Measurements from ENCODE around the gene SYT5.
A peak's percentile ranks its signal among the peaks of the same experiment; 100 is the strongest.
"Not testable (repeated sequence)": the region's sequence is repeated elsewhere in the genome, so short reads cannot be mapped to it uniquely, and the experiment has no call there.

SYT5 gene

DNA sequence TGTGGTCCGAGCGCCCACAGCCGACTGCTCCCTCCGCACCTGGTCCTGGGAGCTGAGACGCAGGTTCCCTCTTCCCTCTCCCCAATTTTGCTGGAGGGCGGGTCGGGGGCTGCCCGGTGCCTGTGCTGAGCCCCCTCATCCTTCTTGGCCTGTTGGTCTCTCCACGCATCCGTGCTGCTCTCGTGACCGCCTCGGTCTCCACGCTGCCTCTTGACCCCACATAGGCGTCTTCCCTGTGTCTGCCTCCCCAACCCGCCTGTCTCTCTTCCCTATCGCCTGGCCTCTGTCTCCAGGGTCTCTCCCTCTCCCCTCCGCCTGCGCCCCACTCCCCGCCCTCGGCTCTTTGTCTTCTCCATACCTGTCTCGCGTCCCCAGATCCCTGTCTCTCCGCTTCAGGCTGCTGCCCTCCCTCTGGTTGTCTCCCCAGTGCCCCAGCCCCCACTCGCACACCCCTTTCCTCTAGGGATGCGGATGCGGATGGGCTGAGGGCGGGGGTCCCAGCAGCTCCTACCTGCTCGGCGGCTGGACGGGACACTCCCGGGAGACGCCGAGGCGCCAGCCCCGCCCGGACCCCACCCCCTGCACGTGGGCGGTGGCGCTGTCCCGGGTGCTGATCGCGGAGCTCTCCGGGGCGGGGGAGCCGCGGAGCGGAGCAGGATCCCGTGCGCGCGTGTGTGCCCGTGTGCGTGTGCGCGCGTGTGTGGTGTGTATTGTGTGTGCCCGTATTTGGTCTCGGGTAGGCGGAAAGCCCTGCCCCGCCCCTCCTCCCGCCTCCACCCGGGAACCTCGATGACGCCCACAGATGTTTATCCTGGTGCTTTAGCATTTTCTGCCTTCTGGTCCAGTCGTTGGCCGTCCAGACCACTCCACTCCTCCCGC lies at the start of gene SYT5:
SYT5 (minus strand) TSS at position 684 of the 879 bp plus-strand sequence. CDS start 1,248 bp downstream, outside the sequence.
- peak; percentile 18 for DNase-seq

DNA sequence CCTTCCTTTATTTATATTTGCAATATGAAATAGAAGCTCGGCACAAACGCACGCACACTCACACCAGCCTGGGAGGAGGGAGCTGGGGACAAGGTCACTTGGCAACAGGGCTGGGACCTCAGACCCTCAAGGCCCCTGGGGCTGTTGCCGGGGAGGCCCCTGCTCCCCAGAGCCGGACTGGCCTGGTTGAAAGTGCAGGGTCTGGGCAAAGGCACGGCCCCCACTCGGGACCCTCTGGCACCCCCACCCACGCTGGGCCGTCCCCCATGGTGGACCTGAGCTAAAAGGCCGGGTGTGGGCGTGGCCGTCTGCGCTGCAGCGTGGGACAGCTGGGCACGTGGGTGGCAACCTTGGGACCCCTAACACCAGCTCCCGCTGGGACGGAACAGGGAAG lies 49.7 kb upstream of the SYT5 start:
- DNase-seq: no peak

DNA sequence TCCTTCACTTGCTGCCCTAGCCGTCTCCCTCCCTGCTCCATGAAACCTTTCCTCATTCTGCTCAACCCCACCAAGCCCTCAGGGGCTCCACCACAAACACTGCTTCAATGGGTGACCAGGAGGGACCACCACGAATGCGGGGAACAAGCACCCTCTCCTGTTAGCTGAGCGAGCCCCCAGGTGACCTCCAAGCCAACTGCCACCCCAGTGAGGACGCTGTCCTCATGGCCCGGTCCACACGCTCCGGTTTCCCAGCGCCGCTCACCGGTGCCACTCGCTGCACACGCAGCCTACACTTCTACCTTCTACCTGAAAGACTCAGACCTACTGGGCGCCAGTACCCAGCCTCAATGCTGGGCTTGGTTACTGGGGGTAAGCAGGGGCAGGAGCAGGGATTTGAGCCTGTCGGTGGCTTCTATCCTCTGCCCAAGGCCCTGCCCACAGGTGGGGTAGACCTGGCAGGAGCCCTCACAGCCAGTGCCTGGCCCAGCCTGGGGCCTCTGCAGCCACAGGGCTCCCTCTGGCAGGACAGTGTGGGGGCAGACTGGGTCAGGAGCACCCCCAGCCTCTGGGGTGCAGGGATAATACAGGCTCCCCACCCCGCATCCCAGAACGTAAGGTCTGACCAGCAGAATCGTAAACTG lies 49.2 kb upstream of the SYT5 start:
- no peak for DNase-seq

DNA sequence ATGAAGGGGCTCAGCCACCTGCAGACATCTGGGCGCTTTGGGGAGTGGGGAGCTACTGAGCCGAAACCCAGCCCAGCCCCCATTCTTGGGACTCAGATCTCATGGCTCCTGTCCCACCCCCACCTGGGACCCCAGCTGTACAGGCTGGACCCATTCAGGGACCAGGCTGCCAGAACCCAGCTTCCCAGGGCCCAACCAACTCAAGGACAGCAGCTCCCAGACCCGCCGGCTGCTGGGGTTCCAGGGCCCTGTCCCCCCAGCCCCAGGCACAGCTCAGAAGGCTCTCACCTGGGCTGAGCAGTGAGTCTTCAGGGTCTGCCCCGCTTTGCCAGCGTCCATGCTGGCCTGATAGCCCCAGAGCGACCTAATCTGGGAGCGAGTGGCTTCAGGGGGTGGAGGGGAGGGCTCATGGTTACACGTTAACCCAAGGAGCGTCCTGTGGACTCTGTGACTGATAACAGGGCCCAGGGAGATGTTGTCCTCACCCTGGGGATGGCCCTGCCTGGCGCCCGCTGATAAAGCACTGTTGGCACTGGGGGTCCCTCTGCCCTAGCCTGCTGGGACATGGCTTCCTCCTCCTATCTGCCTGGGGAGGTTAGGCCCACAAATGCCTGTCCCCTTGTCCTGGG lies 48.4 kb upstream of the SYT5 start, which contains the start of gene TMEM86B:
TMEM86B (minus strand) TSS at position 361 of the 629 bp plus-strand sequence; CDS start at position 339, 22 bp downstream.
- DNase-seq: no peak

DNA sequence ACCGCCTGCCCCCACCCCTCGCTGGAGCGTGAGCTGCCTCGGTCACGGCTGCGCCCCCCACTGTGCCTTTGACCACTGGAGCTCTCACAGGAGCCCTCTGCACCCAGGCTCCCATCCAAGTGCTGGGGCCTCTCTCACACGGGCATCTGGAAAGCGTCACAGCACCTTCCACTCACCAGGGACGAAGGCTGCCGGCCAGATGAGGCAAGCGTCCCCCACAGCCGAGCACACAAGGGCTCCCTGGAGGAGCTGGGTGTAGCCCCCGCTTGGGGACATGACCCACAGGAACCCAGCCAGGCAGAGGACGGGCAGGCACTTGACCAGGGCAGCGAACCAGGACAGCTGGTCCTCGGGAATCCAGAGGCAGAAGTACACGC lies 47.9 kb upstream of the SYT5 start:
- no peak for DNase-seq

DNA sequence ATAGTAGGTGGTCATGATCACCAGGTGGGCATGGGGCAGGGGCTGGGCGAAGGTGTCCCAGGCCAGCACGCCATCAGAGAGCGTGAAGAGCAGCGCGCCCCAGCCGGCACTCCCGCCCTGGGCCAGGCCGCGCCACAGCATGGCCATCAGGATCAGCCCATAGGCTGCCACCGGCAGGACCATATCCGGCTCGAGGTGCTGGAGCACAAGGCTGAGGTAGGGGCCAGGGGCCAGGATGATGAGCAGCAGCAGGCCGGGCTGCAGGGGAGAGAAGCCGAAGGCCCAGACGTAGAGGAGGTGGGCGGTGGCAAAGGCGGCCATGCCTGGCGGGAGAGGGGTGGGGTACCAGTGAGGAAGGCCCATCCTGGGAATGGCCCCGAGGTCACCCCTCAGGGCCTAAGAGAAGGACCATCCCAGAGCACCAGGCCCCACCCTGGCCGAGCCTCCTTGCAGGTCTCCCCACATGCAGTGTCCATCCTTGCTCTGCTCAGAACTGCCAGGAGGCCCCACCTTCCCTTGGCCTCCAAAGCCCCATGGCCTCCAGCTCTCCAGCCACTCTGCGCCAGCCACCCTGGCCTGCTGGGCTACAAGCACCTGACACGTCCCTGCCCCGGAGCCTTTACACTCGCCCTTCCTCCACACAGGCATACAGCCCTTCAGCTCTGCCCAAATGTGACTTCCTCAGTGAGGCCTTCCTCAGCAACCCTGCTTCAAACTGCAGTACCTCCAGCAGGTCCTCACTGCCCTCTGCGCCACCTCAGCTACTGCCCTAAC lies 47.3 kb upstream of the SYT5 start:
- no peak for DNase-seq

DNA sequence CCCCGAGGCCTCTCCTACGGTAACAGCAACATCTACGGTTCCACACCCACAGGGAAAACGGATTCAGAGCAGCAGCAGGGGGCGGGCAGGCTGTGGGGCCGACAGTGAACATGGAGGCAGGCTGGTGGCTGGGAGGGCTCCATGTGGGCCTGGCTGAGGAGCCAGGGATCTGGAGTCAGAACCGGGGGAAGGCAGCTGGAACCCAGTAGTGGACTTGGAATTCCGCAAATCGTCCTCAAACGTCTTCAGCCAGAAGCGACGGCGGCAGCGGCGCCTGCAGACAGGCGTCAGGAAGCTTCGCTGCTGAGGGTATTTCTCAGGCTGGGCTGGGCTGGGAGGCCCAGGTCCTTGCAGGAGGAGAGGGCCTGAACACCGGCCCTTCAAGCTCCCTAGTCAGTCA lies 46.7 kb upstream of the SYT5 start:
- DNase-seq: no peak

DNA sequence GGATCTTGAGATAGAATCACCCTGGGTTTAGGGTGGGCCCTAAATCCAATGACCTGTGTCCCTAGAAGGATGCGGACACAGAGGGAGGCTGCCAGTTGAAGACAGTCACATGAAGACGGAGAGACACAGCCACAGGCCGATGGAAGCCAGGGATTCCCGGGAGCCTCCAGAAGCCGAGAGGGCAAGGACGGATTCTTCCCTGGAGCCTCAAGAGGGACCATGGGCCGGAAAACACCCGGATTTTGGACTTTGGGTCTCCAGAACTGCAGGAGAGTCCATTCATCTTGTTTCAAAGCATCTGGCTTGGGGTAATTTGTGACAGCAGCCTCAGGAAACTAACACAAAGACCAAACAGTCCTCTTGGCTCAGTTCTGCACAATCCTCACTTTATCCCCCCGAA lies 46.2 kb upstream of the SYT5 start:
- no peak for DNase-seq

DNA sequence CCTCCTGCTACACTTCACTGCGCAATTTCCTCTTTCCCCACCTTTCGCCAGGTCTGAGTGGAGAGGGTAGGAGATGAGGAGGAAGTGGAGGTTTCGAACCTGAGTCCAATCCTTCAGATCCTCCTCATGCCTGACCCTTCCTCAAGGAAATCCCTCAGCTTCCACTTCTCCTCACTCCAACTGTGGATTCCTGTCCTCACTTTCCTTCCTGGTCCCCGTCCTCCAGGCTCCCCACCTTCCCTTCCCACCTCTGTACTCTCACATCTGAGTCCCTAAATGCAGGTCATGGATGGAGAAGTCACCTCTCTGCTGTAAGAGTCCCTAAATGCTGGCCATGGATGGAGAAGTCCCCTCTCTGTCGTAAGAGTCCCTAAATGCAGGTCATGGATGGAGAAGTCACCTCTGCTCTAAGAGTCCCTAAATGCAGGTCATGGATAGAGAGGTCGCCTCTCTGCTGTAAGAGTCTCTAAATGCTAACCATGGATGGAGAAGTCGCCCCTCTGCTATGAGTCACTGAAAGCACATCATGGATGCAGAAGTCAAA lies 45.4 kb upstream of the SYT5 start:
- no peak for DNase-seq

DNA sequence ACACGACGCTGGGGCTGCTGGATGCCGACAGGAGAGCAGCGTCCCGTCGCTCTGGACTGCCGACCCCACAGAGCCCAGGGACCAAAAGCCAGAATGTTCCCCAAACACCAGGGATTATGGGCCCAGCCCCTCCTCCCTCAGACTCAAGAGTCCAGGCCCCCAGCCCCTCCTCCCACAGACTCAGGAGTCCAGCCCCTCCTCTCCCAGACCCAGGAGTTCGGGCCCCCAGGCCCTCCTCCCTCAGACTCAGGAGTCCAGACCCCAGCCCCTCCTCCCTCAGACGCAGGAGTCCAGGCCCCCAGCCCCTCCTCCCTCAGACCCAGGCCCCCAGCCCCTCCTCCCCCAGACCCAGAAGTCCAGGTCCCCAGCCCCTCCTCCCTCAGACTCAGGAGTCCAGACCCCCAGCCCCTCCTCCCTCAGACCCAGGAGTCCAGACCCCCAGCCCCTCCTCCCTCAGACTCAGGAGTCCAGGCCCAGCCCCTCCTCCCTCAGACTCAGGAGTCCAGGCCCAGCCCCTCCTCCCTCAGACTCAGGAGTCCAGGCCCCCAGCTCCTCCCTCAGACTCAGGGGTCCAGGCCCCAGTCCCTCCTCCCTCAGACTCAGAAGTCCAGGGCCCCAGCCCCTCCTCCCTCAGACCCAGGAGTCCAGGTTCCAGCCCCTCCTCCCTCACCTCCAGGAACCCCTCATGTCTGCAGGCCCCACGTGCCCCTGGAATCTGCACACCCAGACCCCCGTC lies 44.8 kb upstream of the SYT5 start:
- DNase-seq: not testable (repeated sequence)

DNA sequence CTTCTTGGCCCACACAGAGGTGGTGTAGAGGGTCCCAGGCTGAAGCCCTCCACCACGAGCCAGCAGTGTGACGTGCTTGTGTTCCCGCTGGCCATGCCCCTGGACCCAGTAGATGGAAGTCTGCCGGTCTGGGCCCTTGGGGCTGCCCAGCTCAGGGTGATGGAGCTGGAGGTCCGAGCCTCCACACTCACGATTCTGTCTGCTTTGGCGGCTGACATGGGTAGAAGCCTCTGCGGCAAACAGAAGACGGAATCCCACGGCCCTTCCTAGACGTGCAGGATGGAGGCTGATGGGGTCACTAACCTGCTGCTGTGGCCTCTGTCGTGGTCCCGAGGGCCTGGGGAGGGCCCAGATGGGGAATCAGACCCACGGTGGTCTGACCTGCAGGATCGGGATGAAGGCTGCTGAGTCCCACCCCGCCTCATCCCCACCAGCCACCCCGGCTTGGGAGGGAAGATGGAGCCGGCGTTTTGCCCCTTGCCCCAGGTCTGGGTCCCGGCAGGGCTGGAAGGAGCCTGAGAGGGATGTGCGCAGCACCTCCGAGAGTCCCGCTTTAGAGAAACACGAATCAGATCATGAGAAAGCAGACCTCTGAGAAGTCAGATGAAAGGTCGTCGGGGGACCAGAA lies 44.1 kb upstream of the SYT5 start:
- no peak for DNase-seq

DNA sequence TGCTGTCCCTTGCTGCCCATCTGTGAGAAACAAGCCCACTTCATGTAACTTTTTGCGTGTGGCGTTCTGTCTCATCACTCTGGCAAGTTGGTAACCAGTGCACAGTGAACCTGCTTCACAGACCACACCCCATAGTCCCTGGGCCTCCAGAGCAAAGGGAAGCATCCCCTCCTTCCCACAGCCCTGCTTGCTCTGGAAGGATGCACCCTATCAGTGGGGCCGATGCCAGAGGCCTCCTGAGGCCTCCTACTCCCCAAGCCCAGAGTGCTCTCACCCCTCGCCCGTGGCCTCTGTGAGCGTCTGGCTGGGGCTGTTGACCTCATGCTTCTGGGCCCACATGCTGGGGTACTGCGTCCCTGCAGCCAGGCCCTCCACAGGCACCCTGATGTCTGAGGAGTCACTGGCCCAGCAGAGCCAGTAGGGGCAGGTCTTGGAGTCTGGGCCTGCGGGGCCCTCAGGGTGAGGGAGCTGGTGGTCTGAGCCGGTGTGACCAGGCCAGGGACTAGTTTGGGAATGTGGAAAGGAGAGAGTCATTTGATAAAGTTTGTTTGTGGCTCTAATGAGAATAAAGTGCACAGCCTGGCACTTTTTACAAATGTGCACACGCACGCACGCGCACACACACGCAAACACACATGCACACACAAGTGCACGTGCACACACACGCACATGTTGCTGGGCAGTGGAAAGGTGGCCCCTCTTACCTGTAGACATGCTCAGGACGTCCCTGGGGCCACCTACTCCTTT lies 43.4 kb upstream of the SYT5 start:
- DNase-seq: no peak

DNA sequence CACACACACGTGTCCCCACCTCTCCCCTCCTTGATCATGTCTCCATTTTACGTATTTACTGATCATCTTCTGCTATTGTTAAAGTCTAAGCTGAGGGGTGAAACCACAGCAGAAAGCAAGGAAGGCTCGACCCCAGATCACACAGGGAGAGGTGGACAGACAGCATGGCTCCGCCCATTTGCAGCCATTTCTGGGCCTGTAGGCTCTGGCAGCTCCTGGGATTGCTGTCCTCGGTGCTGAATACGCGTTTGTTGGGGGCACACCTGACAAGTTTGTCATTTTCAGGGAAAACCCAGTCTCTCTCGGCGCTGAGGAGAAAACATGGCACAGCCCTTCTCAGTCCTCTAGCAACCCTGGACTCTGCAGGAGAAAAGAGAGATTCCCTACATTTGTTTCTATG lies 40.4 kb upstream of the SYT5 start:
- no peak for DNase-seq

DNA sequence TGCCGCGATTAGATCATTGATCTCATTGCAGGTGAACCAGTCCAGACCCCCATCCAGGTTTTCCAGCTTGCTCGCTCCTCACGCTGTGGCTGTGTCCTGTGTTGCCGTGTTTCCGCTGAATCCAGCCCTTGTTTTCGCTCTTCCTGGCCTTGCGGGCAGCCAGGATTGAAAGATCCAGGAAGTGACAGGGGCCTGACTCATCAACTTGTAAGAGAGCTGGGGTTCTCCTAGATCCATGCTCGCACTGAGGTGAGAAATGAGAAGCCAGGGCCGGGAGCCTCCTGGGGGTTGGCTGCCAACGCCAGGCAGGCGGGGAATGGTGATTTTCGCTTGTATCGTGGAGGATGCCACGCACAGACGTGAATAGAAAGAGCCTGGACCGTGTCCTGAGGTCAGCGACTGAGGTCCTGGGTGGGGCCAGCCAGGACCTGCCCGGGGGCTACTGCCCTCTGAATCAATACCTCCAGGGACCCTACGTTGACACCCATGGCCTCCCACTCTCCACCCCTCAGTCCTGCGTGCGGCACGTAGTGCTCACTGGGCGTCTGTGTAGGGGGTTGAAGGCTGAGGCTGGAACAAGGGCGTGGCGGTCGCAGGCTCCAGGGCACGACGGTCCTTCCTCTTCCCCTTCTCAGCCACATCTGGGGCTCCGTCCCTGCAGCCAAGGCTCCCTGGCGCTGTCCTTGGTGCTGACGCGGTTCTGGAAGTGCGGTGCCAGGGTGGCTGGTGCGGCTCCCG lies 36.5 kb upstream of the SYT5 start:
- peak; percentile 93 for DNase-seq

DNA sequence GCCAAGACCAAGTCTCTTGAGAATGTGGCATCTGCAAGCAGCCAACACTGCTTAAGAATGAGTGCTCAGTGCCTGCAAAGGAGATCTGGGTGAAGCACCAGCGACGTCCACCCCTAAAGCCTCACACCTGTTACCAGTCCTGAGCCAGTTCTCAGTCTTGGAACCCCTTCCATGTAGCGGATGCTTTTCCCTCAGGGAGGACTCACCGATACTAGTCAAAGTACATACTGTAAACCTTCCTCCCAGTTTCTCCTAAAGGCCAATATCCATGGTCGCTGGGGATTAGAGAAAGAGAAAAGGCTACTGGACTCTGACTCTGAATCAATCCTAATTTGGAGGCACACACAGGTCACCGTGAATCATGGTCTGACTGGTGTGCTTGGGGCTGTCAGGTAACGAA lies 33.5 kb upstream of the SYT5 start:
- no peak for DNase-seq

DNA sequence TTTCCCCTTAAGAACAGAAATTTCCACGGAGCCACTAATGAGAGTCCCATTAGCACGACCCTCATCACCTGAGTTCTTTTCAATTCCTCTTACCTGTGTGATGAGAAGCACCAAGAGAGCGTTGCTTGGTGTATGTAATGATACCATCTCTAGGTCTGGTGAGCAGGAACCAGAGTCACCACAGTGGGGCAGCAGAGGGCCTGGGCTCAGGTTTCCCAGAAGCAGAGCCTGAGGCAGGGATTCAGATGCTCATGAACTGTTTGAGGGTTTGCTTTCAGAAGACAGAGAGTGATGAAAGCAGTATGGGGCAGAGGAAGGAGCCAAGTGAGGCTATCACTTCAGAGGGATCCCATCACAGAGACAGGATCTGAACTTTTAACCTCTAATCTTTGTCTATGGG lies 32.4 kb upstream of the SYT5 start:
- DNase-seq: no peak

DNA sequence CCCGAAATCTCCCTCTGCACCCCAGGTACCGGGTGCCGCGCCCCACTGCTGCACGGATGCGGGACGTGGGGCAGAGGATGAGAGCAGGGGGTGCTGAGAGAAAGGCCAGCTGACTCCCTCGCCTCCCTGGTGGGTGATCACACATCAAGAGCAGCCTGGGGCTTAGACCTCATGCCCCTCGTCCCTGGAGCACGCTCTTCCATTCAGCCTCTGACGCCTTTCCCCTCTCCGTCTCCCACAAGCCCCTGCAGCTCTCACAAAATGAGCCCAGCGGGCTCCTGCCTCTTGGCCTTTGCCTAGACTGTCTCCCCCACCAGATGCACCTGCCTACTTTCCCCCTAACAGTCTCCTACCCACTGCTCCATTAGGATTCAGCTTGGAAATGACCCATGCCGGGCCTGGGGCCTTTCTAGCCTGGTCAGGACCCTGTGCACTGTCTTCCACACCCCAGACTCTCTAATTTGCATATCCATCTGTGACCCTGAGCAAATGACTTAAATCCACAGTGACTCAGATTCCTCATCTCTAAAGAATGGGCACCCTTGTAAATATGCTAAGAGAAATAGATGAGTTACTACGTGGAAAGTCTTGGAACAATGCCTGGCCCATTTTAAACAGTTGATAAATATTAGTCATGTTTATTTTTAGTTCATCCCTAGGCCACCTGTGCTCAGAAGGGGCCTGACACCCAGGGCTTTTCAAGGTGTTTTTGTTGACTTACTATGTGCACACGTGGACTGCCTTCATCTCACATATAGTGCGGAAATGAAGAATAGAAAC lies 29.8 kb upstream of the SYT5 start:
- no peak for DNase-seq

DNA sequence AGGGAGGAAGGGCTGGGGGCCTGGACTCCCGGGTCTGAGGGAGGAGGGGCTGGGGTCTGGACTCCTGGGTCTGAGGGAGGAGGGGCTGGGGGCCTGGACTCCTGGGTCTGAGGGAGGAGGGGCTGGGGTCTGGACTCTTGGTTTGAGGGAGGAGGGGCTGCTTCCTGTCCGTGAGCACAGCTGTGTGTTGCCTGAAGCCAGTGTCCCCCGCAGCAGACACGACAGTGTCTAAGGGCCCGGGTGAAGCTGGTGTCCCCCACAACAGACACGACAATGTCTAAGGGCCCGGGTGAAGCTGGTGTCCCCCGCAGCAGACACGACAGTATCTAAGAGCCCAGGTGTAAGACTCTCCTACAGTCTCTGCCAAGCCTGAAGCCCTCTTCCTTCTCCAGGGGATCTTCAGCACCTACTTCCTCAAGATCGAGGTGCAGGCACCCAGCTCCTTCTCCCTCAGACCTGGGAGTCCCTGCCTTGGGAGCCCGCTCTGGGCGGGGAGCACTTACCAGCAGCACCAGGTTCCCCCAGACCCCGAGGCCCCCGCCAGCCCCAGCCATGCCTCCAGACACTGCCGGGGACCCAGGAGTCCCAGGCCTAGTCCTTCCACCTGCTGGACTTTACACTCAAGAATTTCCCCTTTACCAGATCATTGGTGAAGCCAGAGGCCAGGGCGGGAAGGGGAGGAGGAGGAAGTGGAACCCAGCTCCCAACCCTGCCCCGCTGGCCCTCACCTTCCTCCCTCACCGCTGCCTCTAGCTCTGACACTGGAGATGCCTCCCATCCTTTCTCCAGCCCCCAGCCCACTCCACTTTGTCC lies 29.0 kb upstream of the SYT5 start, which contains the start of gene PTPRH:
PTPRH (minus strand) TSS at position 622 of the 813 bp plus-strand sequence; CDS start at position 554, 68 bp downstream.
- DNase-seq: no peak
